ENCODE data around the gene NPL.

DNA sequence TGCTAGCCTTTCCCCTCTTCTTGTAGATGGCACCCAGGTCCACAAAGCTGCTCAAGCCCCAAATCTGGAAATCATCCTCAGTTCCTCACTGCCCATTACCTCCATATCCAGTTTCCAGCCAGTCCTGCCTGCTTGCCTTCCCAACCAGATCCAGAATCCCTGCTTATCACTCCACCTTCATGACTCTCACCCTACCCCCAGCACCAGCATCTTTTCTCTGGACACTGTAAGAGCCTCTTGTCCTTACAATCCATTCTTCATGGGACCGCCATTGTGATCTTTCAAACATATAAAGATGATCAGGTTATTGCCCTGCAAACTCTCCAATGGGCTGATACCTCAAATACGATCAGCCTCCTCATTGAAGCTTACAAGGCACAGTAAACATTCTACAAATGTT is 23.5 kb upstream of the NPL start:
- TF ChIP-seq, protein P1, sequence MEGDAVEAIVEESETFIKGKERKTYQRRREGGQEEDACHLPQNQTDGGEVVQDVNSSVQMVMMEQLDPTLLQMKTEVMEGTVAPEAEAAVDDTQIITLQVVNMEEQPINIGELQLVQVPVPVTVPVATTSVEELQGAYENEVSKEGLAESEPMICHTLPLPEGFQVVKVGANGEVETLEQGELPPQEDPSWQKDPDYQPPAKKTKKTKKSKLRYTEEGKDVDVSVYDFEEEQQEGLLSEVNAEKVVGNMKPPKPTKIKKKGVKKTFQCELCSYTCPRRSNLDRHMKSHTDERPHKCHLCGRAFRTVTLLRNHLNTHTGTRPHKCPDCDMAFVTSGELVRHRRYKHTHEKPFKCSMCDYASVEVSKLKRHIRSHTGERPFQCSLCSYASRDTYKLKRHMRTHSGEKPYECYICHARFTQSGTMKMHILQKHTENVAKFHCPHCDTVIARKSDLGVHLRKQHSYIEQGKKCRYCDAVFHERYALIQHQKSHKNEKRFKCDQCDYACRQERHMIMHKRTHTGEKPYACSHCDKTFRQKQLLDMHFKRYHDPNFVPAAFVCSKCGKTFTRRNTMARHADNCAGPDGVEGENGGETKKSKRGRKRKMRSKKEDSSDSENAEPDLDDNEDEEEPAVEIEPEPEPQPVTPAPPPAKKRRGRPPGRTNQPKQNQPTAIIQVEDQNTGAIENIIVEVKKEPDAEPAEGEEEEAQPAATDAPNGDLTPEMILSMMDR (IDR thresholded peaks at IDR 0.05), result no peak
- TF ChIP-seq POLR2A (IDR thresholded peaks at IDR 0.05), result no peak
